Mucosa of descending colon (tissue), 3 donors: ENCODE results near the gene RHEB. TPM values are rescaled to one million over a fixed set of nuclear protein-coding genes. Genes with fewer than 3 reads are reported as not detected.
A peak's percentile ranks its signal among the peaks of the same experiment; 100 is the strongest.

Source experiments
- ATAC-seq: fragments of 200-7000 bp; cut with Tn5 transposase; one replicate; pipeline ENCODE4 v1.9.1; 2020; ENCODE audit warnings: mild to moderate bottlenecking, moderate library complexity
- DNase-seq, 3 donors: peaks; one replicate each; pipeline ENCODE4 v3.0.0-alpha.2; 2020
- H3K36me3 ChIP-seq: fragments of 200-600 bp; one replicate; pipeline ENCODE4 v1.8.0; 2021; ENCODE audit warnings: low read depth, mild to moderate bottlenecking
- H3K4me1 ChIP-seq: fragments of 200-600 bp; one replicate; pipeline ENCODE4 v1.8.0; 2021; ENCODE audit warnings: low read depth, mild to moderate bottlenecking
- H3K4me3 ChIP-seq: fragments of 200-600 bp; one replicate; pipeline ENCODE4 v1.8.0; 2021; ENCODE audit warnings: mild to moderate bottlenecking
- H3K9me3 ChIP-seq: fragments of 200-600 bp; one replicate; pipeline ENCODE4 v1.8.0; 2021; ENCODE audit warnings: mild to moderate bottlenecking
- CTCF ChIP-seq: fragments of 200-600 bp; IDR thresholded peaks from one replicate; pipeline ENCODE4 v1.8.0; 2022; ENCODE audit warnings: antibody characterized with exemption, mild to moderate bottlenecking
- intact Hi-C, 2 donors: fragments of 100-400 bp; cut with DNase I in 1 of 2; cut with micrococcal nuclease in 1 of 2; formaldehyde crosslinking; loops; one replicate each; pipeline versions ENCODE4 v1.11.0 to v1.11.1; 2022; cut with DNase I, micrococcal nuclease
- total RNA-seq, 3 donors: library from RNA; stranded (reverse); fragmentation: NEBNext Ultra II Directional in 2 of 3; extraction: Animal tissue kit (Norgen Biotek cat#: 25700) in 2 of 3; gene quantifications; one replicate each; pipeline versions ENCODE4 v1.2.1 to v1.2.4, GENCODE V29; 2021 to 2023
- donor health status: DM: no; HTN: no; CAD: no; lungs with moderate emphysema.
- donor health status: DM: no; HTN: no; CAD: no.
- donor health status: DM: no; HTN: yes; CAD: no.

The RHEB gene
- total RNA-seq, 3 donors from 2014 or later, result 40.3 to 114 (median 73.5) TPM

GRCh38 chr7:151452680-151453325 is 66.9 kb downstream of the RHEB start:
- intact Hi-C loops, result loop anchor here in 1 of 2 donors (10.0 kb wide), 2 partner anchors 138 to 302 kb away; no protein-coding TSS in a partner anchor
- Histone ChIP-seq H3K36me3 (no peaks in the 10 kb centered on the region), H3K4me3 (no peak overlapping the region), H3K9me3 (no peaks in the 10 kb centered on the region), H3K4me1 (no peaks in the 10 kb centered on the region)
- no peak for TF ChIP-seq CTCF
- ATAC-seq (no peak), DNase-seq (peak in 1 of 3 donors; percentile 3)

GRCh38 chr7:151451626-151452571 is 67.8 kb downstream of the RHEB start:
- TF ChIP-seq CTCF, result no peak
- no peaks in the 10 kb centered on the region for H3K4me1 ChIP-seq
- H3K9me3 ChIP-seq, result no peaks in the 10 kb centered on the region
- peak in 1 of 3 donors; percentile 20 for DNase-seq
- H3K4me3 ChIP-seq, result no peak overlapping the region
- intact Hi-C loops, result loop anchor here in 1 of 2 donors (10.0 kb wide), 2 partner anchors 137 to 303 kb away; no protein-coding TSS in a partner anchor
- H3K36me3 ChIP-seq, result no peaks in the 10 kb centered on the region
- no peak for ATAC-seq

GRCh38 chr7:151451156-151451555 is 68.5 kb downstream of the RHEB start:
- H3K9me3 ChIP-seq, result no peaks in the 10 kb centered on the region
- no peak for ATAC-seq
- intact Hi-C loops, result loop anchor here in 1 of 2 donors (10.0 kb wide), 2 partner anchors 136 to 304 kb away; no protein-coding TSS in a partner anchor
- no peak for TF ChIP-seq CTCF
- no peaks in the 10 kb centered on the region for H3K4me1 ChIP-seq
- DNase-seq, result peak in 1 of 3 donors; percentile 15
- no peak overlapping the region for H3K4me3 ChIP-seq
- H3K36me3 ChIP-seq, result no peaks in the 10 kb centered on the region

GRCh38 chr7:151449990-151450389 is 69.7 kb downstream of the RHEB start:
- DNase-seq, result peak in 1 of 3 donors; percentile 18
- intact Hi-C loops, result loop anchor here (2.0 to 10.0 kb wide), 4 partner anchors 78 to 305 kb away; no protein-coding TSS in a partner anchor
- ATAC-seq, result no peak
- Histone ChIP-seq H3K4me3 (no peak overlapping the region), H3K9me3 (no peaks in the 10 kb centered on the region), H3K36me3 (no peaks in the 10 kb centered on the region), H3K4me1 (no peaks in the 10 kb centered on the region)
- no peak for TF ChIP-seq CTCF
